SHP77 (cell line): ENCODE data around the gene DUS1L.

Source experiments
- DNase-seq, 2 experiments: peaks; one replicate each; lab custom pipeline; 2025; lab: John Stamatoyannopoulos, UW

The DUS1L gene

GRCh38 chr17:82055023-82055964 is 10.3 kb downstream of the DUS1L start:
- no peak for DNase-seq

GRCh38 chr17:82054351-82055022 is 11.1 kb downstream of the DUS1L start:
- DNase-seq = no peak

- DNase-seq = no peak
Observed at GRCh38 chr17:82053556-82054263, 11.9 kb downstream of the DUS1L start.

- no peak for DNase-seq
Observed at GRCh38 chr17:82053130-82053529, 12.5 kb downstream of the DUS1L start.

GRCh38 chr17:82052638-82053059 is 13.0 kb downstream of the DUS1L start:
- DNase-seq = no peak

- DNase-seq = peak; percentile 54 to 82
Observed at GRCh38 chr17:82051776-82052637, 13.6 kb downstream of the DUS1L start, which contains the start of the genes GPS1 and RFNG. GPS1 (plus strand) TSS chr17:82051898; CDS start chr17:82051932, 34 bp downstream. RFNG (minus strand) TSS chr17:82051811; CDS start chr17:82051766, 45 bp downstream.

GRCh38 chr17:82050761-82051641 is 14.6 kb downstream of the DUS1L start:
- DNase-seq = no peak

- DNase-seq = no peak
Observed at GRCh38 chr17:82050152-82050760, 15.3 kb downstream of the DUS1L start.

- DNase-seq = no peak
Observed at GRCh38 chr17:82049521-82049971, 16.1 kb downstream of the DUS1L start.

- DNase-seq = no peak
Observed at GRCh38 chr17:82049106-82049505, 16.5 kb downstream of the DUS1L start.

GRCh38 chr17:82048571-82048971 is 17.0 kb downstream of the DUS1L start:
- DNase-seq = no peak

- no peak for DNase-seq
Observed at GRCh38 chr17:82047914-82048570, 17.6 kb downstream of the DUS1L start.

- DNase-seq = no peak
Observed at GRCh38 chr17:82047379-82047778, 18.2 kb downstream of the DUS1L start.

GRCh38 chr17:82046903-82047302 is 18.7 kb downstream of the DUS1L start:
- no peak for DNase-seq

GRCh38 chr17:82045936-82046484 is 19.6 kb downstream of the DUS1L start:
- no peak for DNase-seq

GRCh38 chr17:82043507-82043906 is 22.1 kb downstream of the DUS1L start:
- no peak for DNase-seq

- no peak for DNase-seq
Observed at GRCh38 chr17:82042649-82043048, 23.0 kb downstream of the DUS1L start.

- no peak for DNase-seq
Observed at GRCh38 chr17:82041144-82041814, 24.3 kb downstream of the DUS1L start.
